HG02678 (cell line): ENCODE results near the gene ABLIM1.

Experiments
- ATAC-seq: cut with Tn5 transposase; IDR thresholded peaks from one replicate; pipeline ENCODE4 v1.9.1; 2021; ENCODE audit warnings: mild to moderate bottlenecking, moderate library complexity; ENCODE audit not compliant: unreplicated experiment

The ABLIM1 gene

DNA sequence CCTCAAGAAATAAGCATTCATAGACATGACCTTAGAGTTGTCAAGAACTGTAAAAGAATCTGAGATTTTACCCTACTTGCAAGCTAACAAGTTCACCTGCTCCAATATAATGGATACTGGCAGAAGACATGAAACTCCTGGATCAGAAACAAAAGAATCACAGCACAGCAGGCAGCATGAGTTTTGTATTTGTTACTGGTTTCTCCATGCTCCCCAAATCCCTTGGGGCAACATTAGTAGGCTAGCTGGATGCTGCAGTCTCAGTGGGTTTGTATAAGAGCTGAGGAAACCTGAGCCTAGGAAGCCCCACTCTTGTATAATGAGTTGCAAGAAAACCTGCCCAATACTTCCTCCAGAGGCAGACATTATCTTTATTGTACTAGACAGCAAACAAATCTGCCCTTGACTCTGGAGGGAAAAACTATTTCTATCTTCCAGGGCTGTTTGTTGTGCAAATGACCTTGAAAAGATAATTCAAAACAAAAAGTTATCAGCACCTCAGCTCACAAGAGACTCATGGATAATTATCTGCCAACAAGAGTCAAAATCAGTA lies 64.8 kb downstream of the ABLIM1 start:
- no peak for ATAC-seq

DNA sequence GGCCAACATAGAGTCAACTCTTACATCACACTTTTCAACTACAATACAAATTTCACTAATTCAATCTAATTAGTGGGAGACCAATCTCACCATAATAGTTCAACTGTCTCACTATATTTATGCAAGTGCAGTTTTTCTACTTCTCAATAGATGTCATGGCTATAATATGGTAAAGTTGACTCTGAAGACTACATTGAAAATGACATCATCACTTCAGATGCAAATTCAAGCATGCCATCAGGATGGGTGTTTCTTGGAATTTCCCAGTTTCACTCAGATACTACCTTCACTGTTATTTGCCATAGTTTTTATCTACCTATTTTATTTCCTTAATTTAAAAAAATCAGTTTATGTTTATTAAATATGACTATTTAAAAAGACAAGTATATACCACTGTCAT lies 67.1 kb downstream of the ABLIM1 start:
- no peak for ATAC-seq

DNA sequence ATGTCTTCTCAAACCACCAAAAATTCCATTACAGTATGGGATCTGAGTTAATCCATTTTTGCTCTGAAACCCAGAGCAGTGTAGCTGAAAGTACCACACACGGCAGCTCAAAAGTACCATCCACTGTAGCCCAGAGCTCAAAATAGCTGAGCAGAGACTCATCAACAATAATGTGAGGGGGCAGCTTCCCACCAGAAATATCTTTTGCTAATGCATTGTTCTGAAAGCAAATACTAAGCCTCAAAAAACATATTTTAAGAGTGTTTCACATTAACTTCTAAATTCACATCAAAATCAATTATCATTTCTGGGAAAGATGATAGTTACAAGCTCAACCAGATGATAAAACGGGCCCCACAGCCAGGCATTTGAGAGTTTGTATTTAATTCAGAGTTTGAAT lies 73.7 kb downstream of the ABLIM1 start:
- ATAC-seq: no peak

DNA sequence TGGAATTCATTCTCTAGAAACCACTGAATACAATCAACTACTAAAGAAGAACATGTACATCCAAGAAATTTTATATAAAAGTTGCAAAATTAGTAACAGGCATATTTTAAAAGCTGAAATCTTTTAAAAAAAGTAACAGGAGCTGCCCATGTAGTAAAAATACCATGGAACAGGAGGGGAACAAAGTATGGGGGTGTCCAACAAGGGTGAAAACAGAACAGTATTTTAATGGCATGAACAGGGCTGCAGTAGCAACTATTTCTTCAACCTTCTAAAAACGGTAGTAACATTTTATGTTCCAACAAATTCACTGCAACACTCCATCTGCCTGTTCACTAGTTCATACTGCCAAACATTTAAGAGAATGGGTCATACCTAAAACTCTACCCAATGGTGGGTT lies 77.0 kb downstream of the ABLIM1 start:
- ATAC-seq: no peak

DNA sequence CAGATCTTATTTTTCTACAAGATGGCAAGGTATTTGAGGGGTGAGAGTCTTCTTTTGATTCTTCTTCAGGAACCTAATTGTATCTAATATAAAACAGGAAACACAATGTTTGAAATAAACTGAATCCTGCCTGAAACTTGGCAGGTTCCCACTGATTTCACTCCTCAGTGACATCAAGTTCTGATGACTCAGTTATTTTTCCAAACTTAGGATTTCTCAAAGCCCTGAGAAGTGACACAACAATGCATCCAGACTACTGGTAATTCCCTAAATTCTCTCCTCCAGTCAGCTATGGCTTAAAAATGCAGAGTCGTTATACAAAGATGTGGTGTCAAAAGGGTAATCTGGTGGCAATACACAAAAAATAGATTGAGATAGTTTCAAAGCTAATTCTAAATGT lies 80.9 kb downstream of the ABLIM1 start:
- no peak for ATAC-seq

DNA sequence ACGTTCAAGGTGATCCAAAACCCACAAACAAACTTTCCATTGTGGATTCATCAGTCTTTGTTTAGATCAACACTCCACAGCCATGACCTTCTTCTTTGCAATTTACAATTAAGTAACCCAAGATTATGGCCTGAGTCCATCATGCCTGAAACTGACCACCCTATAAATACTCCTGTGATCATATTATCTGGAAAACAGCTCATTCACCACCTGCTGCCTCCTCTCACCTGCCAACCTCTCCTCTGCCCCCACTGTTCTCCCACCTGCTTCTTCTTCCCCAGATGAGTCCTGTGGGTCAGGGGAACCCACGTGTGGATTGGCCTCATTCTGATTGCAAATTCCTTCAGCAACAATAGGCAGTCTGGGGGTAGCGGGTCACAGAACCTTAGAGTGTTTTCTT lies 81.4 kb downstream of the ABLIM1 start:
- ATAC-seq: no peak

DNA sequence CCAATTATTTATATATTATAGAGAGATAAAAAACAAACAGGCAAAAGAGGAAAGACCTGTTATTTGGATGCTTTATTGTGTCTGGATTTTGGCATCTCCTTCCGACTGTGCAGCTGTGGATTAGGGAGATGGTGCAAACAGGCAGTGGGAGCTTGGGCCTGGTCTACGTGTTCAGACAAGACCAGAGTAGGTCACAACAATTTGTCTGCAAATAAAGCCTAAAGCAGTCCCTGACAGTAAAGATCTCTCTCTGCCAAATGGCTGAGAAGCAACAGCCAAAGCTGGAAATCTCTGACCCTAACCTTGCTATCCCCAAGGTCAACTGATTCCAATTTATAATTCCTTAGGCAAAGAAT lies 82.0 kb downstream of the ABLIM1 start:
- ATAC-seq: no peak

DNA sequence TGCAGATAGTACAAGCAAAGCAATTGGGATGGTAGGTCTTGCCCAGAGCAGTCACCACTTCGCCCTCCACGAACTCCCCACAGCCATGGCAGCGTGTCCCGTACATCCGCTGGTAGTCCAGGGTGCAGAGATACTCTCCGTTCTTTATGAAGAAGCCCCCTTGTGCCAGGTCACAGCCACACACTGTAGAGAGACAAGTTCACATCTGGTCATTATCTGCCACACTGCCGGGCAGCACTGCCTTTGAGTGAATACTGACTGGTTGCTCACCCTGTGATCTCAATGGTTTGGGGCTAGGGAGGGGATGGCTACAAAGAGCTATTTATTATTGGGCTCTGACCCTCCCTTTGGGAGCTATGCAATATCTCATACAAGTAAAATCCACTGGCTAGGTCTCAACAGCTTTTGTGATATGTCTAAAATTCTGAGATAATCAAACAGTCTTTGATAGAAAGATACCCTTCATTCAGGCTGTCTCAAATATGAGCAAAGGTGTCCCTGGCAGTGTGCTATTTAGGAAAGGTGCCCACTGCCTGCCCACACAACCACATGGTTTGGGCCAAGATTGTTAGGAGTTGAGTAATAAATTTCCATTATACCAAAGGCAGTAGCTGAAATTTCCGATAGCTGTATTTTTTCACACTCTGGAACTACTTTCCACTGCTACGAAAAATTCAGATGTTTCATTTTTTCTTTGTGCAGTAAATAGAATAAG lies 82.5 kb downstream of the ABLIM1 start:
- ATAC-seq: no peak

DNA sequence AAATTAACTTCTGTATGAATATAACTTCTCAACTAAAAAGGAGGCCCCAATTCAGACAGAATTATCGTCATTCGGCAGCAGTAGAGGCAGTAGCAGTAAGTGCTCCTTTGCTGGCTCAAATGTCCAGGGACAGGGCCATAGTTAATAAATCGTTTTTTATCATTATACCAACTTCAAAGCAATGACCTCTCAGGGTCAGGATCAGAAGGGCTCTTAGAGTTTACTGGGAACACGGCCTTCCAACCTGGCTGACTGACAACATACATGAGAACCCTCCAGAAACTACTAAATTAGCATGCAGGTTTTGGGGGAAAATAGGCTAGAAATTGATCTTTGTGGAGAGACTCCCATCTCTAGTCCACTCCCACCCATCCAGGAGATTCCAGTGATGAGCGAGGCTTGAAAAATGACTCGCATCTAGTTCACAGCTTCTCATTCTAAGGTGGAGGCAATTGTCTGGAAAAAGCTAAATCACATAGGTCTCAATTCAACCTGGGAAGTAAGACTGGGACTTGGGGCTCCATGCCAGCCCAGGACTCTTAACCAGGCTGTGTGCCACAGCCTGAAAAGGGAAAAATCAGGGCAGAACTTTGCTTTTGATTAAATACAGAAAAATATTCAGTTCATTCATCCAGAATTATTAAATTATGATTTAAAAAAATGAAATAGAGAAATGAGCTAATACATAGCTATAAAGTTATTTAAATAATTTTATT lies 84.6 kb downstream of the ABLIM1 start:
- ATAC-seq: no peak

DNA sequence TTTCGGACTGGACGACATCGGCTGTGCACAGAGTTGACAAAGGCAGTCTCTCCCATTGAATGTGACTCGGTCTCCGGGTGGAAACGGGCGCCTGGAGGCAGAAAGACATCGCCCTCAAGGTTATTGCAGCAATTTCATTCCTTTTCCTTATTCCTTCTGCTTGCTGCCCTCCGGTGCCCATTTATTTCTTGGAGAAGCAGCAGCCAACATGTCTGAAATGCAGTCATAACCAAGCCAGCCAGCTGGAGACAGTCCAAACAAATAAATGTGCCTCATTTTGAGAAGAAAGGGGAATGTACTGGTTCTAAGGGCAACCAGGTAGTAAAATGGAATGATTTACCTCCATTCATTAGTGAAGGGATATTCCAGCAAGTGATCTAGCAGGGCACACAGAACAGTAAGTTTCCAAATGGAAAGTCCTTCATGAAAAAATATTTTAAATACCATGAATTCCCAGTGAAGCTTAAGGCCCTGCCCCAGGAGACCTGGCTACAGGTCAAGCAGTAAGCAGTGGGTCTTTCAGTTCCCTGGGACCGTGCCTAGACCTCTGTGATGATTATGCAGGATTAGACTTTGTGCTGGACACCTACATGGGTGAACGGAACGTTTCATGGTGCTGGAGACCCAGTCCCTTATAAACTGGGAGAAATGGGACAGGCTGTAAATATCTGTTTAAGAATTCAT lies 86.6 kb downstream of the ABLIM1 start:
- ATAC-seq: no peak

DNA sequence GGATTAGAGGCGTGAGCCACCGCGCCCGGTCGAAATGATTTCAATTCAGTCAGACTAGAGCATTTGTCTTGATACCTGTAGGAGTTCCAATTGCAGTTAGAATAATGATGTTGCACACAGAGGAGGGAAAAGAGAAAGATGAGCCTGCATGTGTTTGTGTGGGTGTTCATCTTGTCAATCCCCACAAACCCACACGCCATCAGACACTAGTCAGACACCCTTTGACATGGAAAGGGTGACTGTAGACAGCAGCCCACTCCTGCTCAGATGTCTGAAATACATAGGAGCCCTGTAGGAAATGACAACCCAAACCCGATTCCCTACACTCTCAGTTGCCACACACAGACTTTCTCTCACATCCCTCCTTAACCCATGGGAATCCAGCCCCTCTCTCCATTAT lies 92.0 kb downstream of the ABLIM1 start:
- no peak for ATAC-seq

DNA sequence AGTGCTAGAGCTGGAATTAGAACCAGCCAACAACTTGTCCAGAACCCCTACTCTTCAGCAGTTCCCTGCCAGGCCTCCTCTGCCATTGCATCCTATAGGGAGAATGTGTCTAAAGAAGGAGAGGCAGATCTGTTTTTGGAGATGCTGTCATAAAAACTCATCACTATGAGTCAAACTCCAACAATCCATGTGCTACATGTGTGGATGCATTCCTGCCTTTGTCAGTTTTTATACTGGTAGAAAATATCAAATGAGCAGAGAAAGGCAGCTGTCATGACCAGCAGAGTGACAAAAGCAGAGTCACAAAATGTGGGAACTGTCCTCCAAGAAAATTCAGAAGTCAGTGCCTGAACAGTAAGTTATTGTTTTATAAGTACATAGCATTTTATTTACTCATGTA lies 93.0 kb downstream of the ABLIM1 start:
- no peak for ATAC-seq

DNA sequence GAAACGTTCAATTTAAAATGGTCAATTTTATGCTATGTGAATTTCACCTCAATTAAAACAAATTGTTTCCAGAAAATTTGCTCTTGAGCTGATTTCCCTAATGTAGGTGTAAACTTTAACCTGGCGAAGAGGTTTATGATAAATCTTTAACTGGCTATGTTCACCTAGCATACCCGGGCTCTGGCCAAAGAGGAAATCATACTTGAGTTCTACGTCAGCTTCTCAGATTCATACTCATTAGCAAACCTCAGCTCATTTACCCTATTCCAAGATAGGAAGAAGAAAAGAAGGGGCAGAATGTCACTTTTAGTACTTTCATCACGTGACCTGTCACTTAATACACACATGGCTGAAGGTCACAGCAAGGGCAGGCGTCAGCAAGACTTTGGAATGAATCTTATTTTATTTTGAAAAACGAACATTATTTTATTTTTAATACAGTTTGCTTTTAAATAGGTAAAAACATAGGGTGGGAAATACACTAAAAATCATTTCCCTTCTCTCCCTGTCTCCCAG lies 97.0 kb downstream of the ABLIM1 start:
- no peak for ATAC-seq

DNA sequence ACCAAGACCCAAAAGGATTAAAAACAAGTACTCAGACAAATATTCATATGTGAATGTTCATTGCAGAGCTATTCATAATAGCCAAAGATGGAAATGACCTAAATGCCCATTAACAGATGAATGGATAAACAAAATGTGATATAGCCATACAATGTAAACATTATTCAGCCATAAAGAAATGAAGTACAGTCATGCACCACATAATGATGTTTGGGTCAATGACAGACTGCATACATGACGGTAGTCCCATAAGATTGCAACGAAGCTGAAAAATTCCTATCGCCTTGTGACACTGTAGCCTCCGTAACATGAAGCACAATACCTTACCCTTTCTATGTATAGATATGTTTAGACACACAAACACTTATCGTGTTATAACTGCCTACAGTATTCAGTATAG lies 97.9 kb downstream of the ABLIM1 start:
- no peak for ATAC-seq

DNA sequence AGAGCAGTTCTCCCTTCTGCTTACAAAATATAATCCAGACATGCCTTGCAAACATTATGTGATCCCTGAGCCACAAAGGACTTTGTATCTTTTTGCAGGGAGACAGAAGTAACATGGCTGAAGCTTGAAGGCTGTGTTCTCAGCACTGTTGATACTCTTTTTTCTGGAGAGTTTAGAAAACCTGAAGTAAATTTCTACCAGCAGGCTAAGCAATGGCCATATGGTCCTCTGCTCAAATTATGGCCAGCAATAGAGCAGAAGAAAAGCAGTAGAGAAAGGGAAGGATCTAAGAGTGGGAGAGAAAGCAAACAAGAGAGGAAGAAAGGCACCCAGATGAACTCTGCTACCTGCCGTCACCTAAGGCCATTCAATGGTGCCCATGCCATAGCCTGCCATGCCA lies 98.4 kb downstream of the ABLIM1 start:
- no peak for ATAC-seq

DNA sequence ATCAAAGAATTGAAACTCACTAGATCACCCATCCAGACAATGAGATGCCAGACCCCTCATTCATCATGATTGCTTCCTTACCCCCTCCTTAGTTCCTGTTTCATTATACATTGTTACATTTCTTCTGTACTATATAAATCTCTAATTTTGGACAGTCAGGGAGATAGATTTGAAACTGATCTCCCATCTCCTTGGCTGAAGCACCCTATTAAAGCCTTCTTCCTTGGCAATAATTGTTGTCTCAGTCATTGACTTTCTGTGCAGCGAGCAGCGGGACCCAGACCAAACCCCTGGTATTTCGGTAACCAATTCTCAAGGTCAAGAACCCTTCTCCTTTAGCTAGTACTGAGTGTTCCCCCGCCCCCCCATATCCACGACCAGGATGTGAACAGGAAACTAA lies 100.2 kb downstream of the ABLIM1 start:
- ATAC-seq: no peak

DNA sequence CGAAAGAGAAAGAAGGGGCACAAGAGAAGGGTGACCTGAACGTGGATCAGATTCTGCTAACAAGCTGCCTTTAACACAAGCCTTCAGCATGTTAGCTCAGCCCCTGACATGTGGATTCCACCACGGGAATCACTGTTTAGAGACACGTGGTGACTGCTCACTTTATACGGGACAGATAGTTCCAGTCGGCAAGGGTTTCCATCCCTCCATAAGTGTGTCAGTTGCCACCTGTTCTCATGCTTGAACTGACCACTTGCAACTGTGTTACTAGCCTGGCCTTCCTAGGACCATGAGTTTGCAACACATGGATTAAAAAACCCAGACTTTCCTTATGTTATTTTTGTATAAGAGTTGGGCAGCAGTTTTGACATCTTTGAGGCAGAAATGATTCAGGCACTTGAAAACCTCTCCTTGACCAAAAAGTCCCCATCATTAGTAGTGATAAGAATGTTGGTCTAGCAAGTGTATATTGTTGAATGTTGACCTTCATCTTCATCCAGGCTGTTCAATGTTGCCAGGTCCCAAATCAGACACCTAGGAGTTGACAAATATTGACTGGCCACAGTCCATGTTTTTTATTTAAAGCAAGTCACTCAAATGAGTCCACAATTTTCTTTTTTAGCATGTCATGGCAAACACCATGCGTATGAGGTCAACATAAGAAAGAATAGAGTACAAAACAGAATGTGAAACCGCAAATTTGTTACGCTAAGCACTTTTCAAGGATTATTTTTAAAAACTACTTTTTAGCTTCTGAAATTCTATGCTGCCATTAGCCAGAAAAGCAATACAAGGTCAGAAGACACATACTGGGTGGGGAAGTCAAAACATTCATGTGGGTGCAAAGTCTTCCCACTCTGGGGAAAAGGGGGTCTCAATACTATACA lies 101.6 kb downstream of the ABLIM1 start:
- no peak for ATAC-seq

DNA sequence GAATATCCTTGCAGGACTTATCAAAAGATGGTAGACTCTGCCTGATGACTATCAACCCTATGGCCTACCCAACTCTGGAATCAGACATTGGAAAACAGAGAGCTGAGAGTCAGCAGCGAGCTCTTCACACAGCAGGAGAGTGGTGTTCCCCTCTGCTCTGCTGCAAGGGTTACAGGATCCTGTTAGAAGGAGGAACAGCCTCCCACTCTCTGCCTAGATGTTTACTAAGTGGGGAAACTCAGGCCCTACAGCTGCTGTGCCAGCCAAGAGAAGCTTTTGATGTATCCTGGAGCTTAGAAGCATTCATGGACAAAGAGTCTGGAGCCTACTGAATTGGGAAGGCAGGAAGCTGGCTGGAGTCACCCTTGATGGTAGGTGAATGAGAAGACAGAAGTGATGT lies 104.6 kb downstream of the ABLIM1 start:
- no peak for ATAC-seq

DNA sequence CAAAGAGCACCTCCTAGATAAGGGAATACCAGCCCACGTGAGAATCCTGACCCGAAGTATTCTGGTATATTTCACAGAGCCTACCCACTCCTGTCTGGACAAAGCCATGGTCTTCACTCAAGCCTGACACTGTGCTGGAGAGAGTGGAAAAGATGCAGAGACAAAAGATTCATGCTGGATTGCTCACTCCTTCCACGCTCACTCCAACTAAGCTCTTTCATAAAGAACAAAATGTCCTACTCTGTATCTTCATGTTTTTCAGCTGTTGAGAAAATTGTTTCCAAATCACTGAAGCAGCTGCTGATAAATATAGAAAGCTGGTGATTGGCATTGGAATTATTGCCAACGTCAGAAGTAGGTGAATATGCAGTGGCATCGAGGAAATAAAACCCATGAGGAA lies 106.0 kb downstream of the ABLIM1 start:
- no peak for ATAC-seq

DNA sequence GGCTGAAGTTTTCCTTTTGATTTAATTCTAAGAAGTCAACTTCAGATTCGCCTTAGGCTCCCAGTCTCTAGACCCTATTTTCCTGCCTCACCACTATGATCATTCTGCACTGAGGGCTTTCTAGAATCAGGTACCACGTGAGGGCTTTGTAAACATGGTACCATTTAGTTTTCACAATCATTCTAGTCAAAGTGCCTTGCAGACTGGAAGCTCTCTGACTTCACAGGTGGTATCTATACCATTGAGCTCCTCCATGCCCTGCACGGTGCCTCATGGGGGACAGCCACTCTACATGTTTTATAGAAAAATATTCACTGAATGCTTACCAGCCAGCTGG lies 106.5 kb downstream of the ABLIM1 start:
- no peak for ATAC-seq
